SK-N-SH (cell line): ENCODE results near the gene LAMA4. TPM values are rescaled to one million over a fixed set of nuclear protein-coding genes. Genes with fewer than 3 reads are reported as not detected.

Experiments
- CTCF ChIA-PET: fragments of 300-600, 350-600 bp; formaldehyde crosslinking; extraction: SDS; loops from one replicate; lab custom pipeline; 2021; lab: Yijun Ruan, JAX
- POLR2A ChIA-PET: fragments of 350-600 bp; sonication (Branson Sonifier 250); formaldehyde crosslinking; extraction: SDS; loops from one replicate; lab custom pipeline; 2020; ENCODE audit warnings: antibody characterized with exemption, inconsistent platforms; lab: Yijun Ruan, JAX
- DNase-seq: peaks from one replicate; pipeline ENCODE4 v3.0.0; 2012
- H2AFZ ChIP-seq: fragments of 200-600 bp; sonication (generic); 2 replicates; pipeline ENCODE4 v1.8.1; 2016; ENCODE audit warnings: antibody characterized with exemption, mild to moderate bottlenecking, low read depth
- H3F3A ChIP-seq: fragments of 200-600 bp; sonication (generic); replicated peaks from 2 replicates; pipeline ENCODE3; 2016; ENCODE audit warnings: antibody characterized with exemption, mild to moderate bottlenecking; ENCODE audit not compliant: insufficient read depth
- H3K27ac ChIP-seq, 2 experiments: fragments of 200-500 bp in 1 of 2; fragments of 200-600 bp in 1 of 2; sonication (Bioruptor generic) in 1 of 2; sonication (generic), shearing (Covaris generic) in 1 of 2; 2 replicates each; pipeline versions ENCODE4 v1.5.1 to v1.6.1; 2014 to 2016; ENCODE audit warnings: low read depth in 2 of 2, inconsistent platforms in 1 of 2, low read length in 1 of 2, mild to moderate bottlenecking in 1 of 2, mixed read lengths in 1 of 2
- H3K27me3 ChIP-seq: fragments of 200-600 bp; sonication (generic), shearing (Covaris generic); 2 replicates; pipeline ENCODE4 v1.6.1; 2016; ENCODE audit warnings: mixed run types; ENCODE audit not compliant: insufficient read depth
- H3K36me3 ChIP-seq, 2 experiments: fragments of 200-500 bp in 1 of 2; fragments of 200-600 bp in 1 of 2; sonication (Bioruptor generic) in 1 of 2; sonication (generic) in 1 of 2; replicated peaks in 1 of 2; 2 replicates each; pipeline versions ENCODE3 to v1.5.1; 2014 to 2016; ENCODE audit warnings: low read length in 1 of 2, mild to moderate bottlenecking in 1 of 2; ENCODE audit not compliant: insufficient read depth in 2 of 2, control insufficient read depth in 1 of 2
- H3K4me1 ChIP-seq, 2 experiments: fragments of 200-500 bp in 1 of 2; fragments of 200-600 bp in 1 of 2; sonication (Bioruptor generic) in 1 of 2; sonication (generic), shearing (Covaris generic) in 1 of 2; 2 replicates each; pipeline versions ENCODE4 v1.5.1 to v1.6.1; 2014 to 2016; ENCODE audit warnings: low read depth in 1 of 2, low read length in 1 of 2, mixed run types in 1 of 2; ENCODE audit not compliant: insufficient read depth in 2 of 2, control insufficient read depth in 1 of 2
- H3K4me2 ChIP-seq: fragments of 200-600 bp; sonication (generic), shearing (Covaris generic); 2 replicates; pipeline ENCODE4 v1.6.1; 2017; ENCODE audit warnings: mixed run types
- H3K4me3 ChIP-seq, 2 experiments: fragments of 200-500 bp in 1 of 2; fragments of 200-600 bp in 1 of 2; sonication (Bioruptor generic) in 1 of 2; sonication (generic), shearing (Covaris generic) in 1 of 2; 2 replicates each; pipeline versions ENCODE4 v1.5.1 to v1.8.1; 2014 to 2016; ENCODE audit warnings: low read depth in 2 of 2, inconsistent platforms in 1 of 2, low read length in 1 of 2, mild to moderate bottlenecking in 1 of 2, mixed read lengths in 1 of 2, moderate library complexity in 1 of 2
- H3K79me2 ChIP-seq: fragments of 200-600 bp; sonication (generic); 2 replicates; pipeline ENCODE4 v1.8.1; 2017; ENCODE audit warnings: mild to moderate bottlenecking; ENCODE audit not compliant: insufficient read depth
- H3K9ac ChIP-seq: fragments of 200-600 bp; sonication (generic); 2 replicates; pipeline ENCODE4 v1.6.1; 2017; ENCODE audit warnings: mixed run types
- H3K9me2 ChIP-seq: fragments of 200-600 bp; sonication (generic); 2 replicates; pipeline ENCODE4 v1.6.1; 2017; ENCODE audit warnings: mixed run types
- H3K9me3 ChIP-seq: fragments of 200-600 bp; sonication (generic); 2 replicates; pipeline ENCODE4 v1.6.1; 2017; ENCODE audit warnings: mixed run types, mild to moderate bottlenecking, moderate library complexity
- H4K20me1 ChIP-seq: fragments of 200-600 bp; sonication (generic); 2 replicates; pipeline ENCODE4 v1.6.1; 2017; ENCODE audit warnings: mild to moderate bottlenecking, mixed run types; ENCODE audit not compliant: insufficient read depth
- CHD2 ChIP-seq: fragments of 150-350 bp; IDR thresholded peaks from 2 replicates; pipeline ENCODE4 v1.6.1; 2018; ENCODE audit warnings: low read length; ENCODE audit not compliant: partially characterized antibody
- ELF1 ChIP-seq: IDR thresholded peaks from 2 replicates; pipeline ENCODE4 v1.4.0; 2012
- FOXJ3 ChIP-seq: sonication (generic); formaldehyde crosslinking; IDR thresholded peaks from 2 replicates; pipeline ENCODE4 v1.5.1; 2020; ENCODE audit warnings: mild to moderate bottlenecking, missing genetic modification reagents
- FOXM1 ChIP-seq: IDR thresholded peaks from 2 replicates; pipeline ENCODE4 v1.4.0; 2012; ENCODE audit warnings: low read depth, mild to moderate bottlenecking
- MEF2A ChIP-seq: IDR thresholded peaks from 2 replicates; pipeline ENCODE4 v1.4.0; 2012; ENCODE audit warnings: low read depth, borderline replicate concordance
- RCOR1 ChIP-seq: fragments of 150-350 bp; IDR thresholded peaks from 2 replicates; pipeline ENCODE4 v1.6.1; 2017; ENCODE audit warnings: antibody characterized with exemption, low read length
- SIN3A ChIP-seq: IDR thresholded peaks from 2 replicates; pipeline ENCODE4 v1.6.1; 2012; ENCODE audit warnings: low read depth, mild to moderate bottlenecking, low read length, moderate library complexity, borderline replicate concordance
- SMC3 ChIP-seq: IDR thresholded peaks from 2 replicates; pipeline ENCODE4 v1.6.1; 2012; ENCODE audit warnings: low read depth, low read length, improper control_type of control experiment
- TAF1 ChIP-seq: IDR thresholded peaks from 2 replicates; pipeline ENCODE4 v1.6.1; 2012; ENCODE audit warnings: low read depth, mild to moderate bottlenecking, low read length, moderate library complexity, borderline replicate concordance
- TCF12 ChIP-seq: IDR thresholded peaks from 2 replicates; pipeline ENCODE4 v1.4.0; 2012
- YY1 ChIP-seq: IDR thresholded peaks from 2 replicates; pipeline ENCODE4 v1.4.0; 2012; ENCODE audit warnings: low read depth, mild to moderate bottlenecking
- WGBS: methylation state at CpG from one replicate; pipeline ENCODE4 v1.1.6; 2017; ENCODE audit warnings: low lambda C conversion rate; 5-methylcytosine and 5-hydroxymethylcytosine counted together
- polyA plus RNA-seq, 3 experiments: library from polyadenylated mRNA; depleted of rRNA; stranded (reverse); fragments of >200 nt; gene quantifications; 2 replicates each; pipeline ENCODE4 v1.2.3, GENCODE V29; 2012
- TF ChIP-seq, protein P1 (sequence below): fragments of 150-350 bp; IDR thresholded peaks from 2 replicates; pipeline ENCODE4 v1.6.1; 2017; ENCODE audit warnings: antibody characterized with exemption, low read length, low read depth, borderline replicate concordance
- TF ChIP-seq, protein P2 (sequence below): fragments of 150-350 bp; IDR thresholded peaks from 2 replicates; pipeline ENCODE4 v1.6.1; 2016; ENCODE audit warnings: mild to moderate bottlenecking, low read depth, low read length
- TF ChIP-seq, protein P3 (sequence below): IDR thresholded peaks from 2 replicates; pipeline ENCODE4 v1.4.0; 2012; ENCODE audit warnings: low read depth, borderline replicate concordance
- TF ChIP-seq, protein P4 (sequence below): IDR thresholded peaks from 2 replicates; pipeline ENCODE4 v1.6.1; 2012; ENCODE audit warnings: mild to moderate bottlenecking, low read depth, low read length, moderate library complexity

Gene LAMA4
- polyA plus RNA-seq, 1 of the 3 experiments (the other 2 are of a cell fraction) = 9.4 TPM

DNA sequence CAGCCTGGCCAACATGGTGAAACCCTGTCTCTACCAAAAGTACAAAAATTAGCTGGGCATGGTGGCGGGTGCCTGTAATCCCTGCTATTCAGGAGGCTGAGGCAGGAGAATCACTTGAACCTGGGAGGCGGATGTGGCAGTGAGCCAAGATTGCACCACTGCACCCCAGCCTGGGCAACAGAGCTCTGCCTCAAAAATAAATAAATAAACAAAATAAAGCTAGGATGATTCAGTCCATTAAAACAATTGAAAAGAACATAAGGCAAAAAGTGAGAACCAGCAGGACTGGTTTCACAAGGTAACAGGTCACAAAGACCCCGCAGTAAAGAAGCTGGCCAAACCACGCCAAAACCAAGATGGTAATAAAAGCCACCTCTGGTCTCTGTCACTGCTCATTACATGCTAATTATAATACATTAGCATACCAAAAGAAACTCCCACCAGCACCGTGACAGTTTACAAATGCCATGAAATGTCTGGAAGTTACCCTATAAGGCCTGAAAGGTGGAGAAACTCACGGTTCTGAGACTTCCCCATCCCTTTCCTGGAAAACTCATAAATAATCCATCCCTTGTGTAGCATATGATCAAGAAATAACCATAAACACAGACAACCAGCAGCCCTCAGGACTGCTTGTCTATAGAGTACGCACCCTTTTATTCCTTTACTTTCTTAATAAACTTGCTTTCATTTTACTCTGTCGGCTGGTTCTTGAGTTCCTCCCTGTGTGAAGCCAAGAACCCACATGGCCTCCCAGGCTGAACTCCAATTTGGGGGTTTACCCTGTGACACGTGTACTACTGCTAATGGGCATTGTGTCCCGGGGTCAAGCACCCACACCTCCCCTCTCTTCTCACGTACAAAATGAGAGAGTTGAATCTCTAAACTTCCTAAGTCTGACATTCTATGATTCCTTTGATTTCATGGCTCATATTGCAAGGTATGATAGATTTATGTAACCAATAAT is 10.2 kb downstream of the LAMA4 start:
- CTCF ChIA-PET = interaction anchor here (1.4 to 1.6 kb wide), 3 partner anchors 10 to 64 kb away, joined by 3 to 6 read pairs (median 4); partner anchors contain the start of gene LAMA4
- H3K9ac ChIP-seq = no peak overlapping the region
- no peaks in the 10 kb centered on the region for H4K20me1 ChIP-seq
- no peak for TF ChIP-seq SMC3
- no peak for TF ChIP-seq CHD2
- no peaks in the 10 kb centered on the region for H3K27me3 ChIP-seq
- no peak overlapping the region for H3K4me3 ChIP-seq
- H3K4me1 ChIP-seq = peaks cover 8 to 17% of the 10 kb centered on the region in 2 experiments; a peak in 3 of 4 replicates
- H3K4me2 ChIP-seq = no peak overlapping the region
- DNase-seq = no peak
- H3K36me3 ChIP-seq = no peaks in the 10 kb centered on the region
- no peak overlapping the region for H2AFZ ChIP-seq
- peak overlapping the region; percentile 82 to 92; a peak in 2 of 4 replicates for H3K27ac ChIP-seq
- no peaks in the 10 kb centered on the region for H3K9me3 ChIP-seq
- peaks cover 16% of the 10 kb centered on the region for H3F3A ChIP-seq
- H3K79me2 ChIP-seq = no peaks in the 10 kb centered on the region
- H3K9me2 ChIP-seq = no peaks in the 10 kb centered on the region
- 90% methylated on average over 11 of the region's 11 CpGs for WGBS
- POLR2A ChIA-PET = no interaction called here

DNA sequence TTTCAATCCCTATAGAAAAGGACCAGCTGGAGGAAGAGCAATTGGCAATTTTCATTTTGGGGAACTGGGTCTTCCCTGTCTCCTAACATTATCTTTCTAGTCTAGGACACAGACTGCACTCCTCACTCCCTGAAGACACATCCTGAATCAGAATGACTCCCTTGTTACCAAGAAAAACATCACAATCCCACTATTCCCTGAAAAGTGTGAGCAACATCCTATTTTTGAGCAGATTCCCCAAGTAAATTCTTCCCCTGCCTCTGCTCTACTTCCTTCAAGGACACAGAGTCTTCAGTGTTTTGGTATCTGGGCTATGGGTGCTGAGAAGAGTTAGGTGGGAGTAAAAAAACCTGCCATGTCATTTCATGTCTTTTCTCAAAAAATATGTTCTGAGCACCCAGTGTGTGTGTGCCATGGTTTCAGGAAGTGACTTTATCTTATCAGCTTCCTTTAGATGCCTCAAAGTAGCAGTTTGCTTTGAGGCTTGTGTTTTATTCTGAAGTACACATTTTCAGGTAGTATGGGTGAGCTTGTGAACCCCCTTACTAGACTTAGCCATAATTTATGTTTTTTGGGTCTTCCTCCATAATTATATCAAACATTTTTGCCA is 12.4 kb downstream of the LAMA4 start:
- no peaks in the 10 kb centered on the region for H3K9me2 ChIP-seq
- H3K4me1 ChIP-seq = peaks cover 8 to 19% of the 10 kb centered on the region in 2 experiments; a peak in 3 of 4 replicates
- H3K9me3 ChIP-seq = no peaks in the 10 kb centered on the region
- H3K27me3 ChIP-seq = no peaks in the 10 kb centered on the region
- DNase-seq = no peak
- 0 out of 2 replicates have a peak overlapping the region, but pooled peaks have one; percentile 18 for H2AFZ ChIP-seq
- H3K27ac ChIP-seq = peak overlapping the region in 1 of 2 experiments; percentile 51; a peak in 2 of 4 replicates
- H3K79me2 ChIP-seq = no peaks in the 10 kb centered on the region
- no peaks in the 10 kb centered on the region for H3K36me3 ChIP-seq
- H3K4me3 ChIP-seq = no peak overlapping the region
- H3F3A ChIP-seq = peaks cover 16% of the 10 kb centered on the region
- CTCF ChIA-PET = interaction anchor here (1.0 to 1.4 kb wide), 3 partner anchors 12 to 62 kb away, joined by 3 to 4 read pairs (median 4); no protein-coding TSS in a partner anchor
- H4K20me1 ChIP-seq = no peaks in the 10 kb centered on the region
- POLR2A ChIA-PET = no interaction called here
- H3K9ac ChIP-seq = no peak overlapping the region
- H3K4me2 ChIP-seq = no peak overlapping the region
- no peak for TF ChIP-seq SIN3A
- TF ChIP-seq, protein P1, sequence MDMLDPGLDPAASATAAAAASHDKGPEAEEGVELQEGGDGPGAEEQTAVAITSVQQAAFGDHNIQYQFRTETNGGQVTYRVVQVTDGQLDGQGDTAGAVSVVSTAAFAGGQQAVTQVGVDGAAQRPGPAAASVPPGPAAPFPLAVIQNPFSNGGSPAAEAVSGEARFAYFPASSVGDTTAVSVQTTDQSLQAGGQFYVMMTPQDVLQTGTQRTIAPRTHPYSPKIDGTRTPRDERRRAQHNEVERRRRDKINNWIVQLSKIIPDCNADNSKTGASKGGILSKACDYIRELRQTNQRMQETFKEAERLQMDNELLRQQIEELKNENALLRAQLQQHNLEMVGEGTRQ = no peak
- TF ChIP-seq, protein P2, sequence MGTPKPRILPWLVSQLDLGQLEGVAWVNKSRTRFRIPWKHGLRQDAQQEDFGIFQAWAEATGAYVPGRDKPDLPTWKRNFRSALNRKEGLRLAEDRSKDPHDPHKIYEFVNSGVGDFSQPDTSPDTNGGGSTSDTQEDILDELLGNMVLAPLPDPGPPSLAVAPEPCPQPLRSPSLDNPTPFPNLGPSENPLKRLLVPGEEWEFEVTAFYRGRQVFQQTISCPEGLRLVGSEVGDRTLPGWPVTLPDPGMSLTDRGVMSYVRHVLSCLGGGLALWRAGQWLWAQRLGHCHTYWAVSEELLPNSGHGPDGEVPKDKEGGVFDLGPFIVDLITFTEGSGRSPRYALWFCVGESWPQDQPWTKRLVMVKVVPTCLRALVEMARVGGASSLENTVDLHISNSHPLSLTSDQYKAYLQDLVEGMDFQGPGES = no peak
- TF ChIP-seq SMC3 = no peak
- no peak for TF ChIP-seq FOXM1
- TF ChIP-seq, protein P3, sequence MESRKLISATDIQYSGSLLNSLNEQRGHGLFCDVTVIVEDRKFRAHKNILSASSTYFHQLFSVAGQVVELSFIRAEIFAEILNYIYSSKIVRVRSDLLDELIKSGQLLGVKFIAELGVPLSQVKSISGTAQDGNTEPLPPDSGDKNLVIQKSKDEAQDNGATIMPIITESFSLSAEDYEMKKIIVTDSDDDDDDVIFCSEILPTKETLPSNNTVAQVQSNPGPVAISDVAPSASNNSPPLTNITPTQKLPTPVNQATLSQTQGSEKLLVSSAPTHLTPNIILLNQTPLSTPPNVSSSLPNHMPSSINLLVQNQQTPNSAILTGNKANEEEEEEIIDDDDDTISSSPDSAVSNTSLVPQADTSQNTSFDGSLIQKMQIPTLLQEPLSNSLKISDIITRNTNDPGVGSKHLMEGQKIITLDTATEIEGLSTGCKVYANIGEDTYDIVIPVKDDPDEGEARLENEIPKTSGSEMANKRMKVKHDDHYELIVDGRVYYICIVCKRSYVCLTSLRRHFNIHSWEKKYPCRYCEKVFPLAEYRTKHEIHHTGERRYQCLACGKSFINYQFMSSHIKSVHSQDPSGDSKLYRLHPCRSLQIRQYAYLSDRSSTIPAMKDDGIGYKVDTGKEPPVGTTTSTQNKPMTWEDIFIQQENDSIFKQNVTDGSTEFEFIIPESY = no peak
- TF ChIP-seq FOXJ3 (CRISPR knock-in tag) = no peak
- no peak for TF ChIP-seq ELF1
- no peak for TF ChIP-seq TAF1
- TF ChIP-seq TCF12 = no peak
- no peak for TF ChIP-seq RCOR1
- TF ChIP-seq MEF2A = no peak
- no peak for TF ChIP-seq YY1
- TF ChIP-seq, protein P4, sequence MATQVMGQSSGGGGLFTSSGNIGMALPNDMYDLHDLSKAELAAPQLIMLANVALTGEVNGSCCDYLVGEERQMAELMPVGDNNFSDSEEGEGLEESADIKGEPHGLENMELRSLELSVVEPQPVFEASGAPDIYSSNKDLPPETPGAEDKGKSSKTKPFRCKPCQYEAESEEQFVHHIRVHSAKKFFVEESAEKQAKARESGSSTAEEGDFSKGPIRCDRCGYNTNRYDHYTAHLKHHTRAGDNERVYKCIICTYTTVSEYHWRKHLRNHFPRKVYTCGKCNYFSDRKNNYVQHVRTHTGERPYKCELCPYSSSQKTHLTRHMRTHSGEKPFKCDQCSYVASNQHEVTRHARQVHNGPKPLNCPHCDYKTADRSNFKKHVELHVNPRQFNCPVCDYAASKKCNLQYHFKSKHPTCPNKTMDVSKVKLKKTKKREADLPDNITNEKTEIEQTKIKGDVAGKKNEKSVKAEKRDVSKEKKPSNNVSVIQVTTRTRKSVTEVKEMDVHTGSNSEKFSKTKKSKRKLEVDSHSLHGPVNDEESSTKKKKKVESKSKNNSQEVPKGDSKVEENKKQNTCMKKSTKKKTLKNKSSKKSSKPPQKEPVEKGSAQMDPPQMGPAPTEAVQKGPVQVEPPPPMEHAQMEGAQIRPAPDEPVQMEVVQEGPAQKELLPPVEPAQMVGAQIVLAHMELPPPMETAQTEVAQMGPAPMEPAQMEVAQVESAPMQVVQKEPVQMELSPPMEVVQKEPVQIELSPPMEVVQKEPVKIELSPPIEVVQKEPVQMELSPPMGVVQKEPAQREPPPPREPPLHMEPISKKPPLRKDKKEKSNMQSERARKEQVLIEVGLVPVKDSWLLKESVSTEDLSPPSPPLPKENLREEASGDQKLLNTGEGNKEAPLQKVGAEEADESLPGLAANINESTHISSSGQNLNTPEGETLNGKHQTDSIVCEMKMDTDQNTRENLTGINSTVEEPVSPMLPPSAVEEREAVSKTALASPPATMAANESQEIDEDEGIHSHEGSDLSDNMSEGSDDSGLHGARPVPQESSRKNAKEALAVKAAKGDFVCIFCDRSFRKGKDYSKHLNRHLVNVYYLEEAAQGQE = no peak
